22Rv1 (cell line): Measurements from ENCODE around the gene SLC26A2.
"Not testable (repeated sequence)": the region's sequence is repeated elsewhere in the genome, so short reads cannot be mapped to it uniquely, and the experiment has no call there.

Experiments used
- H3K27ac ChIP-seq: fragments of 450-650 bp; 2 replicates; pipeline ENCODE4 v1.5.1; 2017
- CTCF ChIP-seq: fragments of 450-650 bp; IDR thresholded peaks from 2 replicates; pipeline ENCODE4 v1.5.1; 2017; ENCODE audit warnings: mild to moderate bottlenecking
- ZFX ChIP-seq: fragments of 450-650 bp; IDR thresholded peaks from 2 replicates; pipeline ENCODE4 v1.6.1; 2017; ENCODE audit warnings: antibody characterized with exemption, borderline replicate concordance

SLC26A2 gene

GRCh38 chr5:149939546-149939945, 21.0 kb upstream of the SLC26A2 start:
- TF ChIP-seq CTCF (no peak), ZFX (no peak)
- H3K27ac ChIP-seq = no peak overlapping the region

GRCh38 chr5:149940077-149940574, 20.4 kb upstream of the SLC26A2 start:
- TF ChIP-seq CTCF = no peak
- no peak for TF ChIP-seq ZFX
- H3K27ac ChIP-seq = no peak overlapping the region

- TF ChIP-seq ZFX = no peak
- no peak for TF ChIP-seq CTCF
- peak overlapping the region; percentile 22; the same call in 1 of the 2 replicates for H3K27ac ChIP-seq
Observed at GRCh38 chr5:149940941-149941644, 19.5 kb upstream of the SLC26A2 start.

GRCh38 chr5:149941795-149942194, 18.8 kb upstream of the SLC26A2 start:
- TF ChIP-seq ZFX = no peak
- TF ChIP-seq CTCF = no peak
- peak overlapping the region; percentile 22; the same call in 1 of the 2 replicates for H3K27ac ChIP-seq

- H3K27ac ChIP-seq = no peak overlapping the region
- peak; percentile 4; the same call in 1 of the 2 replicates for TF ChIP-seq CTCF
- no peak for TF ChIP-seq ZFX
Observed at GRCh38 chr5:149942199-149942598, 18.4 kb upstream of the SLC26A2 start.

- not testable (repeated sequence) for H3K27ac ChIP-seq
Observed at GRCh38 chr5:149942741-149943169, 17.8 kb upstream of the SLC26A2 start.

- H3K27ac ChIP-seq = not testable (repeated sequence)
Observed at GRCh38 chr5:149943177-149943949, 17.2 kb upstream of the SLC26A2 start.

GRCh38 chr5:149944666-149945065, 15.9 kb upstream of the SLC26A2 start, which contains the start of gene PDE6A:
TSS of gene PDE6A (minus strand) at chr5:149944793. CDS start at chr5:149944673, 120 bp downstream.
- H3K27ac ChIP-seq = no peak within 1 kb of the TSS
- TF ChIP-seq ZFX = no peak
- TF ChIP-seq CTCF = no peak
